SK-N-SH treated with all-trans-retinoic acid at 6 μM for 48 hours (cell line): ENCODE measurements around the gene ZIC5.

Source experiments
- ISL1 ChIP-seq: fragments of 250-450 bp; sonication (Bioruptor Pico); IDR thresholded peaks from 2 replicates; pipeline ENCODE4 v2.1.2; 2022; ENCODE audit warnings: mild to moderate bottlenecking, moderate library complexity
- POU6F1 ChIP-seq: fragments of 250-450 bp; sonication (Bioruptor Pico); IDR thresholded peaks from 2 replicates; pipeline ENCODE4 v1.8.0; 2021; ENCODE audit warnings: low read depth, mild to moderate bottlenecking, moderate library complexity, borderline replicate concordance
- TSHZ2 ChIP-seq: fragments of 250-450 bp; sonication (Bioruptor Pico); IDR thresholded peaks from 2 replicates; pipeline ENCODE4 v1.5.0; 2020; ENCODE audit warnings: mild to moderate bottlenecking, moderate library complexity
- ZNF565 ChIP-seq: fragments of 450-650 bp; formaldehyde crosslinking; conservative IDR thresholded peaks from 2 replicates; pipeline ENCODE4 v1.5.0; 2020; ENCODE audit warnings: low read depth, mild to moderate bottlenecking, moderate library complexity

GRCh38 chr13:99938635-99939034 is 32.9 kb downstream of the ZIC5 start:
- TF ChIP-seq POU6F1 (CRISPR knock-in tag) (no peak), TSHZ2 (no peak), ISL1 (CRISPR knock-in tag) (no peak), ZNF565 (CRISPR knock-in tag) (no peak)
